GM19452 (cell line): Measurements from ENCODE around the gene LRRC15.

Experiments
- ATAC-seq: cut with Tn5 transposase; IDR thresholded peaks from one replicate; pipeline ENCODE4 v1.9.1; 2021; ENCODE audit not compliant: unreplicated experiment

The LRRC15 gene

GRCh38 chr3:194364652-194365434 is 4.7 kb downstream of the LRRC15 start:
- no peak for ATAC-seq

GRCh38 chr3:194364314-194364651 is 5.3 kb downstream of the LRRC15 start:
- no peak for ATAC-seq

GRCh38 chr3:194360568-194360967 is 9.0 kb downstream of the LRRC15 start:
- no peak for ATAC-seq

- no peak for ATAC-seq
These were observed 11.9 kb downstream of the LRRC15 start for GRCh38 chr3:194357681-194358080.

- ATAC-seq = no peak
These were observed 14.2 kb downstream of the LRRC15 start for GRCh38 chr3:194355379-194355778.

GRCh38 chr3:194354315-194354714 is 15.2 kb downstream of the LRRC15 start:
- no peak for ATAC-seq

GRCh38 chr3:194352667-194353246 is 16.8 kb downstream of the LRRC15 start:
- no peak for ATAC-seq

GRCh38 chr3:194351952-194352536 is 17.5 kb downstream of the LRRC15 start:
- no peak for ATAC-seq

- no peak for ATAC-seq
These were observed 18.4 kb downstream of the LRRC15 start, which contains the start of gene CPN2 for GRCh38 chr3:194351080-194351672. TSS of gene CPN2 (minus strand) at chr3:194351328. CDS start at chr3:194342702, 8,626 bp downstream.

- no peak for ATAC-seq
These were observed 18.8 kb downstream of the LRRC15 start for GRCh38 chr3:194350726-194351071.

GRCh38 chr3:194348354-194348753 is 21.2 kb downstream of the LRRC15 start:
- ATAC-seq = no peak

GRCh38 chr3:194346621-194347020 is 22.9 kb downstream of the LRRC15 start:
- no peak for ATAC-seq

GRCh38 chr3:194346035-194346434 is 23.5 kb downstream of the LRRC15 start:
- ATAC-seq = no peak

- ATAC-seq = no peak
These were observed 25.5 kb downstream of the LRRC15 start for GRCh38 chr3:194344012-194344411.

- ATAC-seq = no peak
These were observed 26.0 kb downstream of the LRRC15 start for GRCh38 chr3:194343561-194343893.

GRCh38 chr3:194342861-194343560 is 26.5 kb downstream of the LRRC15 start:
- ATAC-seq = no peak

GRCh38 chr3:194340757-194341400 is 28.7 kb downstream of the LRRC15 start:
- ATAC-seq = no peak

- no peak for ATAC-seq
These were observed 29.7 kb downstream of the LRRC15 start for GRCh38 chr3:194339840-194340239.

- no peak for ATAC-seq
These were observed 30.2 kb downstream of the LRRC15 start for GRCh38 chr3:194339356-194339755.

GRCh38 chr3:194337965-194338753 is 31.4 kb downstream of the LRRC15 start:
- no peak for ATAC-seq
